HEK293 (cell line): ENCODE data around the gene KSR1.

Experiments used
- REST ChIP-seq: fragments of 450-650 bp; formaldehyde crosslinking; IDR thresholded peaks from 2 replicates; pipeline ENCODE4 v1.5.1; 2016; ENCODE audit warnings: missing biosample characterization, missing genetic modification characterization
- ZNF274 ChIP-seq, 2 experiments: fragments of 200-500 bp in 1 of 2; fragments of 450-650 bp in 1 of 2; sonication (Bioruptor generic) in 1 of 2; formaldehyde crosslinking in 1 of 2; IDR thresholded peaks; 2 replicates each; pipeline versions ENCODE4 v1.5.1 to v1.6.1; 2014 to 2016; ENCODE audit warnings: borderline replicate concordance in 1 of 2, inconsistent platforms in 1 of 2, low read length in 1 of 2, missing biosample characterization in 1 of 2, missing genetic modification characterization in 1 of 2

- TF ChIP-seq ZNF274 (IDR thresholded peaks at IDR 0.05; ENCODE audit: low read length), result no peak
- TF ChIP-seq ZNF274 (tag by site-specific recombination; IDR thresholded peaks at IDR 0.05; ENCODE audit: borderline replicate concordance), result no peak
- no peak for TF ChIP-seq REST (tag by site-specific recombination)
Measured at GRCh38 chr17:27473748-27474609, 17.7 kb downstream of the KSR1 start.
